GM13977 (cell line): ENCODE data around the gene CUBN.

Experiments
- DNase-seq: peaks from one replicate; pipeline ENCODE4 v3.0.0; 2012; ENCODE audit warnings: low spot score
- CTCF ChIP-seq: IDR thresholded peaks from 2 replicates; pipeline ENCODE4 v1.5.1; 2012; ENCODE audit warnings: mild to moderate bottlenecking, control low read depth; ENCODE audit not compliant: insufficient read depth; ENCODE audit errors: extremely low read depth, missing control alignments
- in situ Hi-C: fragments of 300-500 bp; cut with MboI; formaldehyde crosslinking; loops from one replicate; pipeline ENCODE4 v1.12.0; 2022; ENCODE audit warnings: low sequenced_read_pairs, low pct_unique_long_range_greater_than_20kb, mixed read lengths, inconsistent platforms; ENCODE audit not compliant: unreplicated experiment

The CUBN gene

GRCh38 chr10:17004801-17005380 is 124.7 kb downstream of the CUBN start:
- TF ChIP-seq CTCF, result no peak
- DNase-seq, result no peak
- in situ Hi-C loops, result no loop called here

GRCh38 chr10:17003651-17004286 is 125.8 kb downstream of the CUBN start:
- in situ Hi-C loops, result no loop called here
- no peak for DNase-seq
- no peak for TF ChIP-seq CTCF

GRCh38 chr10:17003151-17003550 is 126.5 kb downstream of the CUBN start:
- DNase-seq, result no peak
- no peak for TF ChIP-seq CTCF
- in situ Hi-C loops, result no loop called here

- DNase-seq, result peak; percentile 21
- TF ChIP-seq CTCF, result peak; percentile 2
- in situ Hi-C loops, result no loop called here
Measured at GRCh38 chr10:17001961-17002749, 127.5 kb downstream of the CUBN start.

GRCh38 chr10:17001297-17001744 is 128.3 kb downstream of the CUBN start:
- DNase-seq, result no peak
- TF ChIP-seq CTCF, result no peak
- in situ Hi-C loops, result no loop called here

GRCh38 chr10:16999665-17000451 is 129.8 kb downstream of the CUBN start:
- no peak for TF ChIP-seq CTCF
- in situ Hi-C loops, result no loop called here
- no peak for DNase-seq
